ENCODE data around the gene EGR1.

- TF ChIP-seq POLR2A (IDR thresholded peaks at IDR 0.05; ENCODE audit: low read depth, low read length) (peak; percentile 62; the same call in 1 of the 2 replicates), TAF1 (IDR thresholded peaks at IDR 0.05; ENCODE audit: borderline replicate concordance, low read depth, low read length) (no peak)
Observed at GRCh38 chr5:138468133-138468965, 3.1 kb downstream of the EGR1 start.

All from GM12892 (cell line).